Measurements from ENCODE around the gene ACTN3.

ACTN3 gene

DNA sequence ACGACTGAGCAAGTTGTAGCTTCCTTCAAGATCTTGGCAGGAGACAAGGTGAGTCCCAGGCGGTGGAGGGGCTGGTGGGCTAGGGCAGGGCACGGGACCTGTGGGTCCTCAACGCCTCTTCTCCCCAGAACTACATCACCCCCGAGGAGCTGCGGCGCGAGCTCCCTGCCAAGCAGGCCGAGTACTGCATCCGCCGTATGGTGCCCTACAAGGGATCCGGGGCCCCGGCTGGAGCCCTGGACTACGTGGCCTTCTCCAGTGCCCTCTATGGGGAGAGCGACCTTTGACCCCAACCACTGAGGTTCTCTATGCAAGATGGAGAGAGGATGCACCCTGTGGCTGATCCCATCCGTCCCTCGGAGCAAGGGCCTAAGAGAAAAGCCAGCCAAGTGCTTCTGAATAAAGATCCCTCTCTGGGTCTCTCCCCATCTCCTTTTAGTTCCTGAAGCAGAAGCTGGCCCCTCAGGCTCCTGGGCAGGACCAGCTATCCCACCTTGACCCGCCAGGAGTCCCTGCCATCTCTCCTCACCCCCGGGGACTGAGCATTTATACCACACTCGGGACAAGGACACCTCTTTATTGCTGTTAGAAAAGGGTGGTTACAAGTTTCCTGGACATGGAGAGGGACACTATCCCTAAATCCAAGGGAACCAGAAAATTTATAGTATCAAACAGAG lies 16.3 kb downstream of the ACTN3 start:
- Histone ChIP-seq H3K9ac (ENCODE audit: low read depth in 1 of 2, low read length in 2 of 2) (no peak overlapping the region), H3K27ac (ENCODE audit: low read depth, low read length) (no peak overlapping the region), H3K9me3 (ENCODE audit: control insufficient read depth in 1 of 2, low read length in 2 of 2) (no peaks in the 10 kb centered on the region), H3K27me3 (ENCODE audit: control insufficient read depth in 1 of 2, insufficient read depth in 2 of 2, low read length in 2 of 2) (peaks cover 13 to 15% of the 10 kb centered on the region in 2 donors), H3K4me3 (ENCODE audit: low read depth in 1 of 2, low read length in 2 of 2) (no peak overlapping the region), H3K36me3 (ENCODE audit: control insufficient read depth in 1 of 2, insufficient read depth in 2 of 2, low read length in 2 of 2) (no peaks in the 10 kb centered on the region), H3K4me1 (ENCODE audit: control insufficient read depth in 1 of 2, insufficient read depth in 2 of 2, low read length in 2 of 2) (peaks cover 0 to 4% of the 10 kb centered on the region in 2 donors)

DNA sequence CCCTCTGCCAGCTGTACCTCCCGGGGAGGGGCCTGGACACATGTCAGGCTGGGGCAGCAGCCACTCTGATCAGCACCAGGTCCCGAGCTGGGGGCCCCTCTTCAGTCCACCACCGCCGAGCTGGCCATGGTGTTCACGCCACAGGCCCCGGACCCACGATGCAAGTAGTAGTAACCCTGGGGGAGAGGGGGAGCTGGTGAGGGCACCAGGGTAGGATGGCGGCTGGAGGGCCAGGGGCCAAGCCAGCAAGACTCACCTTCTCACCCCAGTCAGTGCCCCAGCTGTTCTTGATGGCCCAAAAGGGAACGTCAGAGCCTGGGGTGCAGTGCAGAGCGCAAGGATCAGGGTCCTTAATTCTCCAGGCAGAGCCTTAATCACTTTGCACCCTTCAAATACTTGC lies 17.1 kb downstream of the ACTN3 start:
- peaks cover 3 to 7% of the 10 kb centered on the region in 2 donors for H3K4me1 ChIP-seq (ENCODE audit: control insufficient read depth in 1 of 2, insufficient read depth in 2 of 2, low read length in 2 of 2)
- H3K9ac ChIP-seq (ENCODE audit: low read depth in 1 of 2, low read length in 2 of 2) = no peak overlapping the region
- no peak overlapping the region for H3K27ac ChIP-seq (ENCODE audit: low read depth, low read length)
- H3K27me3 ChIP-seq (ENCODE audit: control insufficient read depth in 1 of 2, insufficient read depth in 2 of 2, low read length in 2 of 2) = peaks cover 9 to 13% of the 10 kb centered on the region in 2 donors
- H3K36me3 ChIP-seq (ENCODE audit: control insufficient read depth in 1 of 2, insufficient read depth in 2 of 2, low read length in 2 of 2) = no peaks in the 10 kb centered on the region
- no peak overlapping the region for H3K4me3 ChIP-seq (ENCODE audit: low read depth in 1 of 2, low read length in 2 of 2)
- H3K9me3 ChIP-seq (ENCODE audit: control insufficient read depth in 1 of 2, low read length in 2 of 2) = no peaks in the 10 kb centered on the region

- Histone ChIP-seq H3K4me3 (ENCODE audit: low read depth in 1 of 2, low read length in 2 of 2) (no peak overlapping the region), H3K27ac (ENCODE audit: low read depth, low read length) (no peak overlapping the region), H3K27me3 (ENCODE audit: control insufficient read depth in 1 of 2, insufficient read depth in 2 of 2, low read length in 2 of 2) (peaks cover 7 to 11% of the 10 kb centered on the region in 2 donors), H3K36me3 (ENCODE audit: control insufficient read depth in 1 of 2, insufficient read depth in 2 of 2, low read length in 2 of 2) (no peaks in the 10 kb centered on the region), H3K9ac (ENCODE audit: low read depth in 1 of 2, low read length in 2 of 2) (no peak overlapping the region), H3K4me1 (ENCODE audit: control insufficient read depth in 1 of 2, insufficient read depth in 2 of 2, low read length in 2 of 2) (peaks cover 3 to 4% of the 10 kb centered on the region in 2 donors), H3K9me3 (ENCODE audit: control insufficient read depth in 1 of 2, low read length in 2 of 2) (no peaks in the 10 kb centered on the region)
These were observed 17.8 kb downstream of the ACTN3 start for GRCh38 chr11:66564538-66564937.

GRCh38 chr11:66564984-66565383 lies 18.3 kb downstream of the ACTN3 start:
- H3K36me3 ChIP-seq (ENCODE audit: control insufficient read depth in 1 of 2, insufficient read depth in 2 of 2, low read length in 2 of 2) = no peaks in the 10 kb centered on the region
- H3K4me3 ChIP-seq (ENCODE audit: low read depth in 1 of 2, low read length in 2 of 2) = no peak overlapping the region
- peaks cover 7 to 11% of the 10 kb centered on the region in 2 donors for H3K27me3 ChIP-seq (ENCODE audit: control insufficient read depth in 1 of 2, insufficient read depth in 2 of 2, low read length in 2 of 2)
- H3K9me3 ChIP-seq (ENCODE audit: control insufficient read depth in 1 of 2, low read length in 2 of 2) = no peaks in the 10 kb centered on the region
- H3K4me1 ChIP-seq (ENCODE audit: control insufficient read depth in 1 of 2, insufficient read depth in 2 of 2, low read length in 2 of 2) = peaks cover 3 to 4% of the 10 kb centered on the region in 2 donors
- H3K9ac ChIP-seq (ENCODE audit: low read depth in 1 of 2, low read length in 2 of 2) = no peak overlapping the region
- no peak overlapping the region for H3K27ac ChIP-seq (ENCODE audit: low read depth, low read length)

DNA sequence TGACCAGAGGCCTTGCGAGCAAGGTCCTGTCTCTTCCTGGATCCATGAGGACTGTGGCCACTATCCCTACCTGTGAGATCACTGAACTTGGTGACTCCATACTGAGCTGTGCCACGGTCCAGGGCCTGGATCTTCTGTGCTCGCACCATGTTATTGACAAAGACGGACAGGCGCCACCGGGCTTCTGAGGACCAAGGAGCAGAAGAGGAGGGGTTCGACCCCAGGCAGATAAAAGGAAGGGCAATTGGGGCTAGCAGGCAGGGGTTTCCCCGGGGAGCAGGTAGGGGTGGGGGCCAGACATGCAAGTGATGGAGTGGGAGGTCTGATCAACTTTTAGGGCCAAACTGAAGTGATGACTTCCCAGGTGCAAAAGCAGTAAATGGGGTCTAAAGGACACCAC lies 19.5 kb downstream of the ACTN3 start:
- H3K9me3 ChIP-seq (ENCODE audit: control insufficient read depth in 1 of 2, low read length in 2 of 2) = no peaks in the 10 kb centered on the region
- no peaks in the 10 kb centered on the region for H3K36me3 ChIP-seq (ENCODE audit: control insufficient read depth in 1 of 2, insufficient read depth in 2 of 2, low read length in 2 of 2)
- no peak overlapping the region for H3K4me3 ChIP-seq (ENCODE audit: low read depth in 1 of 2, low read length in 2 of 2)
- H3K9ac ChIP-seq (ENCODE audit: low read depth in 1 of 2, low read length in 2 of 2) = no peak overlapping the region
- no peak overlapping the region for H3K27ac ChIP-seq (ENCODE audit: low read depth, low read length)
- H3K27me3 ChIP-seq (ENCODE audit: control insufficient read depth in 1 of 2, insufficient read depth in 2 of 2, low read length in 2 of 2) = peaks cover 7 to 11% of the 10 kb centered on the region in 2 donors
- peaks cover 3 to 4% of the 10 kb centered on the region in 2 donors for H3K4me1 ChIP-seq (ENCODE audit: control insufficient read depth in 1 of 2, insufficient read depth in 2 of 2, low read length in 2 of 2)

DNA sequence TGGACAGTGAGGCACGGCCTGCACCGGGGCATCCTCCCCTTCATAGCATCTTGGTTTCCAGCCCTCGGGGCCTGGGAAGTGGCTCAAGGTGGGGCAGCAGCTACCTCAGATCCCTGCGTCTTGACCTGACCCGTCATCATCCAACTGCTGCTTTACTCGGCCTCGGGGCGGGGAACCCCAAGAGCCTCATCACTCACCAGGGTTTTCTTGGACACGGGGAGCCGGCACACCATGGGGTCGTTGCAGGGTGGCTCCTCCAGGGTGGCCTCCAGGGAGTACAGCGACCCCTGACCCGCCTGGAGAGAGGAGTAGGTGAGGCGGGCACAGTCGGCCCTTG lies 21.1 kb downstream of the ACTN3 start:
- no peak overlapping the region for H3K9ac ChIP-seq (ENCODE audit: low read depth in 1 of 2, low read length in 2 of 2)
- no peaks in the 10 kb centered on the region for H3K36me3 ChIP-seq (ENCODE audit: control insufficient read depth in 1 of 2, insufficient read depth in 2 of 2, low read length in 2 of 2)
- H3K4me1 ChIP-seq (ENCODE audit: control insufficient read depth in 1 of 2, insufficient read depth in 2 of 2, low read length in 2 of 2) = peaks cover 3 to 4% of the 10 kb centered on the region in 2 donors
- H3K4me3 ChIP-seq (ENCODE audit: low read depth in 1 of 2, low read length in 2 of 2) = peak overlapping the region; percentile 56 to 66
- H3K27ac ChIP-seq (ENCODE audit: low read depth, low read length) = no peak overlapping the region
- H3K9me3 ChIP-seq (ENCODE audit: control insufficient read depth in 1 of 2, low read length in 2 of 2) = no peaks in the 10 kb centered on the region
- H3K27me3 ChIP-seq (ENCODE audit: control insufficient read depth in 1 of 2, insufficient read depth in 2 of 2, low read length in 2 of 2) = peaks cover 7 to 11% of the 10 kb centered on the region in 2 donors

GRCh38 chr11:66568124-66568916 lies 21.6 kb downstream of the ACTN3 start, which contains the start of gene CTSF:
Gene CTSF, minus strand, starts transcription at chr11:66568606. Its CDS starts 120 bp downstream, at chr11:66568486.
- Histone ChIP-seq H3K9ac (ENCODE audit: low read depth in 1 of 2, low read length in 2 of 2) (no peak within 1 kb of the TSS), H3K4me1 (ENCODE audit: control insufficient read depth in 1 of 2, insufficient read depth in 2 of 2, low read length in 2 of 2) (peaks cover 3 to 4% of the 10 kb centered on the region in 2 donors), H3K27me3 (ENCODE audit: control insufficient read depth in 1 of 2, insufficient read depth in 2 of 2, low read length in 2 of 2) (peaks cover 7 to 11% of the 10 kb centered on the region in 2 donors), H3K9me3 (ENCODE audit: control insufficient read depth in 1 of 2, low read length in 2 of 2) (no peaks in the 10 kb centered on the region), H3K36me3 (ENCODE audit: control insufficient read depth in 1 of 2, insufficient read depth in 2 of 2, low read length in 2 of 2) (no peaks in the 10 kb centered on the region), H3K27ac (ENCODE audit: low read depth, low read length) (no peak within 1 kb of the TSS), H3K4me3 (ENCODE audit: low read depth in 1 of 2, low read length in 2 of 2) (peak within 1 kb of the TSS; percentile 56 to 66)

GRCh38 chr11:66569076-66569475 lies 22.4 kb downstream of the ACTN3 start:
- H3K9me3 ChIP-seq (ENCODE audit: control insufficient read depth in 1 of 2, low read length in 2 of 2) = no peaks in the 10 kb centered on the region
- peaks cover 7 to 11% of the 10 kb centered on the region in 2 donors for H3K27me3 ChIP-seq (ENCODE audit: control insufficient read depth in 1 of 2, insufficient read depth in 2 of 2, low read length in 2 of 2)
- H3K36me3 ChIP-seq (ENCODE audit: control insufficient read depth in 1 of 2, insufficient read depth in 2 of 2, low read length in 2 of 2) = no peaks in the 10 kb centered on the region
- H3K9ac ChIP-seq (ENCODE audit: low read depth in 1 of 2, low read length in 2 of 2) = no peak overlapping the region
- no peak overlapping the region for H3K4me3 ChIP-seq (ENCODE audit: low read depth in 1 of 2, low read length in 2 of 2)
- peaks cover 3 to 4% of the 10 kb centered on the region in 2 donors for H3K4me1 ChIP-seq (ENCODE audit: control insufficient read depth in 1 of 2, insufficient read depth in 2 of 2, low read length in 2 of 2)
- no peak overlapping the region for H3K27ac ChIP-seq (ENCODE audit: low read depth, low read length)

- Histone ChIP-seq H3K9ac (ENCODE audit: low read depth in 1 of 2, low read length in 2 of 2) (no peak overlapping the region), H3K27me3 (ENCODE audit: control insufficient read depth in 1 of 2, insufficient read depth in 2 of 2, low read length in 2 of 2) (peaks cover 7 to 11% of the 10 kb centered on the region in 2 donors), H3K4me1 (ENCODE audit: control insufficient read depth in 1 of 2, insufficient read depth in 2 of 2, low read length in 2 of 2) (peaks cover 3 to 4% of the 10 kb centered on the region in 2 donors), H3K4me3 (ENCODE audit: low read depth in 1 of 2, low read length in 2 of 2) (no peak overlapping the region), H3K27ac (ENCODE audit: low read depth, low read length) (no peak overlapping the region), H3K9me3 (ENCODE audit: control insufficient read depth in 1 of 2, low read length in 2 of 2) (no peaks in the 10 kb centered on the region), H3K36me3 (ENCODE audit: control insufficient read depth in 1 of 2, insufficient read depth in 2 of 2, low read length in 2 of 2) (no peaks in the 10 kb centered on the region)
These were observed 23.6 kb downstream of the ACTN3 start for GRCh38 chr11:66570079-66570849.

- Histone ChIP-seq H3K27ac (ENCODE audit: low read depth, low read length) (no peak overlapping the region), H3K4me3 (ENCODE audit: low read depth in 1 of 2, low read length in 2 of 2) (no peak overlapping the region), H3K4me1 (ENCODE audit: control insufficient read depth in 1 of 2, insufficient read depth in 2 of 2, low read length in 2 of 2) (peaks cover 3 to 4% of the 10 kb centered on the region in 2 donors), H3K27me3 (ENCODE audit: control insufficient read depth in 1 of 2, insufficient read depth in 2 of 2, low read length in 2 of 2) (peaks cover 7 to 11% of the 10 kb centered on the region in 2 donors), H3K9me3 (ENCODE audit: control insufficient read depth in 1 of 2, low read length in 2 of 2) (no peaks in the 10 kb centered on the region), H3K36me3 (ENCODE audit: control insufficient read depth in 1 of 2, insufficient read depth in 2 of 2, low read length in 2 of 2) (no peaks in the 10 kb centered on the region), H3K9ac (ENCODE audit: low read depth in 1 of 2, low read length in 2 of 2) (no peak overlapping the region)
These were observed 24.1 kb downstream of the ACTN3 start for GRCh38 chr11:66570850-66571180.
